ENCODE results near the gene SIRPD.

The SIRPD gene

DNA sequence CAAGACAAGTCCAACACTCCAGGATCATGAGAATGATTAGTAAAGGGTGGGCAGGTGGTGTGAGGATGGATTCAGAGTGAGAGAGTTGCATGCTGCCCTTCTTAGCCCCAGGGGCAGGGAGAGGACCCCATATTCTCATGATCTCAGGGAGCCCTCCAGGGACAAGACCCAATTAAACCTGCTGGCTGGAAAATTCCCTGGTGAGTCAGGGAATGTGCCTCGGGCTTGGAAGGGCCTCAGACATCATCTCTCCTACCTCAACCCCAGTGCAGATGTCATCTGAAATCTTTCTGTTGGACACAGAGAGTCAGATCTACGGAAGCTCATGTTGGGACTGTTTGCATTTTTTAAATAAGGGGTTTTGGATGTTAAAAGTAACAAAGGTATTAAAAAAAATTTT lies 9.2 kb upstream of the SIRPD start:
- TF ChIP-seq, protein P1, sequence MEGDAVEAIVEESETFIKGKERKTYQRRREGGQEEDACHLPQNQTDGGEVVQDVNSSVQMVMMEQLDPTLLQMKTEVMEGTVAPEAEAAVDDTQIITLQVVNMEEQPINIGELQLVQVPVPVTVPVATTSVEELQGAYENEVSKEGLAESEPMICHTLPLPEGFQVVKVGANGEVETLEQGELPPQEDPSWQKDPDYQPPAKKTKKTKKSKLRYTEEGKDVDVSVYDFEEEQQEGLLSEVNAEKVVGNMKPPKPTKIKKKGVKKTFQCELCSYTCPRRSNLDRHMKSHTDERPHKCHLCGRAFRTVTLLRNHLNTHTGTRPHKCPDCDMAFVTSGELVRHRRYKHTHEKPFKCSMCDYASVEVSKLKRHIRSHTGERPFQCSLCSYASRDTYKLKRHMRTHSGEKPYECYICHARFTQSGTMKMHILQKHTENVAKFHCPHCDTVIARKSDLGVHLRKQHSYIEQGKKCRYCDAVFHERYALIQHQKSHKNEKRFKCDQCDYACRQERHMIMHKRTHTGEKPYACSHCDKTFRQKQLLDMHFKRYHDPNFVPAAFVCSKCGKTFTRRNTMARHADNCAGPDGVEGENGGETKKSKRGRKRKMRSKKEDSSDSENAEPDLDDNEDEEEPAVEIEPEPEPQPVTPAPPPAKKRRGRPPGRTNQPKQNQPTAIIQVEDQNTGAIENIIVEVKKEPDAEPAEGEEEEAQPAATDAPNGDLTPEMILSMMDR (IDR thresholded peaks at IDR 0.05; ENCODE audit: low read depth, low read length, missing control alignments): no peak
- no peak overlapping the region for H3K4me3 ChIP-seq (ENCODE audit: low read depth, low read length)
- in situ Hi-C loops (cut with HindIII; ENCODE audit: low sequenced_read_pairs): no loop called here
- DNase-seq (ENCODE audit: low read depth): no peak

DNA sequence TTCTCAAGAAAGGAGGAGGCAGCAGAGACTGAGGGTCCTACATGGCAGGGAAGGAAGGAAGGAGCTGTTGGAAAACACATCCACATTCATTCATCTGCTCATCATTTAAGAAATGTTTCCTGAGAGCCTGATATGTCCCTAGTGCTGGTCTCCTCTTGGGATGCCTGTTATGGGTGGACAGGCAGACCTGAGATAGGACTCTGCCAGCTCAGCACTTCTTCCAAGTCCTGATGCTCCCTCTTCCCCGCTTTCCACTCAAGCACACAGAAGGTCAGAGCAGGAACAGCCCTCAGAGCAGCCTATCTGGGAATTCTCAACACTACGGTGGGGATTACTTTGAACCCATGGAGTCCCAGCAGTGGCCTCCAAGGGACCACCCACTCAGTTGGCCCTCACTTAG lies 8.0 kb upstream of the SIRPD start:
- in situ Hi-C loops (cut with HindIII; ENCODE audit: low sequenced_read_pairs): no loop called here

GRCh38 chr20:1563598-1563997 lies 6.1 kb upstream of the SIRPD start:
- in situ Hi-C loops (cut with HindIII; ENCODE audit: low sequenced_read_pairs): no loop called here
- no peak overlapping the region for H3K4me3 ChIP-seq (ENCODE audit: low read depth, low read length)
- TF ChIP-seq, protein P1 (IDR thresholded peaks at IDR 0.05; ENCODE audit: low read depth, low read length, missing control alignments): no peak

More for the DNA sequence above, 8.0 kb upstream of the SIRPD start:
- TF ChIP-seq, protein P1 (IDR thresholded peaks at IDR 0.05; ENCODE audit: low read depth, low read length, missing control alignments): no peak
- no peak overlapping the region for H3K4me3 ChIP-seq (ENCODE audit: low read depth, low read length)
- DNase-seq (ENCODE audit: low read depth): no peak

GRCh38 chr20:1562622-1563021 lies 5.1 kb upstream of the SIRPD start:
- no peak overlapping the region for H3K4me3 ChIP-seq (ENCODE audit: low read depth, low read length)
- TF ChIP-seq, protein P1 (IDR thresholded peaks at IDR 0.05; ENCODE audit: low read depth, low read length, missing control alignments): no peak
- in situ Hi-C loops (cut with HindIII; ENCODE audit: low sequenced_read_pairs): no loop called here
- DNase-seq (ENCODE audit: low read depth): no peak

More at GRCh38 chr20:1563598-1563997, 6.1 kb upstream of the SIRPD start:
- DNase-seq (ENCODE audit: low read depth): no peak

GRCh38 chr20:1561350-1561749 lies 3.8 kb upstream of the SIRPD start:
- DNase-seq (ENCODE audit: low read depth): no peak
- no peak overlapping the region for H3K4me3 ChIP-seq (ENCODE audit: low read depth, low read length)
- TF ChIP-seq, protein P1 (IDR thresholded peaks at IDR 0.05; ENCODE audit: low read depth, low read length, missing control alignments): no peak
- in situ Hi-C loops (cut with HindIII; ENCODE audit: low sequenced_read_pairs): no loop called here

GRCh38 chr20:1555952-1556351 lies 1.6 kb downstream of the SIRPD start:
- DNase-seq (ENCODE audit: low read depth): no peak
- in situ Hi-C loops (cut with HindIII; ENCODE audit: low sequenced_read_pairs): no loop called here
- no peak overlapping the region for H3K4me3 ChIP-seq (ENCODE audit: low read depth, low read length)
- TF ChIP-seq, protein P1 (IDR thresholded peaks at IDR 0.05; ENCODE audit: low read depth, low read length, missing control alignments): no peak

All from astrocyte of the cerebellum (primary cell).